ENCODE results near the gene ANK2.

DNA sequence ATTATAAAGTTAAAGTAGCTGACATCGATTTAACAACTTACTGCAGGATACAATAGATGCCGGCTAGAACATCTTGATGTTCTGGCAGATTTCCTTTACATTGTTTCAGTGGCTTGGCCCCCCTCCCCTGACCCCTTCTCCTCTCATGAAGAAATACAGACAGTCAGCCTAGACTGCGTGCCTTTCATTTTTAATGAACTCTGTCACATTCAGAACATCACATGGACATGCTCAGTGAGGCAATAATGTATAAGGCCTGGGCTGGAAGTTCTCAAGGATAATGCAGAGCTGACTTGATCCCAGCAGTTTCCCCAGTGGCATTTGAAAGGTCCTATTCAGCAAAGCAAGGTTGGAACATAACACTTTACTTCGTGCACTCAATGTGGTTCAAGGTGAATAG lies 239.2 kb downstream of the ANK2 start:
- TF ChIP-seq, protein P1, sequence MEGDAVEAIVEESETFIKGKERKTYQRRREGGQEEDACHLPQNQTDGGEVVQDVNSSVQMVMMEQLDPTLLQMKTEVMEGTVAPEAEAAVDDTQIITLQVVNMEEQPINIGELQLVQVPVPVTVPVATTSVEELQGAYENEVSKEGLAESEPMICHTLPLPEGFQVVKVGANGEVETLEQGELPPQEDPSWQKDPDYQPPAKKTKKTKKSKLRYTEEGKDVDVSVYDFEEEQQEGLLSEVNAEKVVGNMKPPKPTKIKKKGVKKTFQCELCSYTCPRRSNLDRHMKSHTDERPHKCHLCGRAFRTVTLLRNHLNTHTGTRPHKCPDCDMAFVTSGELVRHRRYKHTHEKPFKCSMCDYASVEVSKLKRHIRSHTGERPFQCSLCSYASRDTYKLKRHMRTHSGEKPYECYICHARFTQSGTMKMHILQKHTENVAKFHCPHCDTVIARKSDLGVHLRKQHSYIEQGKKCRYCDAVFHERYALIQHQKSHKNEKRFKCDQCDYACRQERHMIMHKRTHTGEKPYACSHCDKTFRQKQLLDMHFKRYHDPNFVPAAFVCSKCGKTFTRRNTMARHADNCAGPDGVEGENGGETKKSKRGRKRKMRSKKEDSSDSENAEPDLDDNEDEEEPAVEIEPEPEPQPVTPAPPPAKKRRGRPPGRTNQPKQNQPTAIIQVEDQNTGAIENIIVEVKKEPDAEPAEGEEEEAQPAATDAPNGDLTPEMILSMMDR (IDR thresholded peaks at IDR 0.05; ENCODE audit: insufficient read depth, low read length), result no peak
- TF ChIP-seq POLR2AphosphoS5 (IDR thresholded peaks at IDR 0.05; ENCODE audit: low read depth) (no peak), SPI1 (IDR thresholded peaks at IDR 0.05; ENCODE audit: borderline replicate concordance, low read depth) (no peak)
- TF ChIP-seq, protein P2, sequence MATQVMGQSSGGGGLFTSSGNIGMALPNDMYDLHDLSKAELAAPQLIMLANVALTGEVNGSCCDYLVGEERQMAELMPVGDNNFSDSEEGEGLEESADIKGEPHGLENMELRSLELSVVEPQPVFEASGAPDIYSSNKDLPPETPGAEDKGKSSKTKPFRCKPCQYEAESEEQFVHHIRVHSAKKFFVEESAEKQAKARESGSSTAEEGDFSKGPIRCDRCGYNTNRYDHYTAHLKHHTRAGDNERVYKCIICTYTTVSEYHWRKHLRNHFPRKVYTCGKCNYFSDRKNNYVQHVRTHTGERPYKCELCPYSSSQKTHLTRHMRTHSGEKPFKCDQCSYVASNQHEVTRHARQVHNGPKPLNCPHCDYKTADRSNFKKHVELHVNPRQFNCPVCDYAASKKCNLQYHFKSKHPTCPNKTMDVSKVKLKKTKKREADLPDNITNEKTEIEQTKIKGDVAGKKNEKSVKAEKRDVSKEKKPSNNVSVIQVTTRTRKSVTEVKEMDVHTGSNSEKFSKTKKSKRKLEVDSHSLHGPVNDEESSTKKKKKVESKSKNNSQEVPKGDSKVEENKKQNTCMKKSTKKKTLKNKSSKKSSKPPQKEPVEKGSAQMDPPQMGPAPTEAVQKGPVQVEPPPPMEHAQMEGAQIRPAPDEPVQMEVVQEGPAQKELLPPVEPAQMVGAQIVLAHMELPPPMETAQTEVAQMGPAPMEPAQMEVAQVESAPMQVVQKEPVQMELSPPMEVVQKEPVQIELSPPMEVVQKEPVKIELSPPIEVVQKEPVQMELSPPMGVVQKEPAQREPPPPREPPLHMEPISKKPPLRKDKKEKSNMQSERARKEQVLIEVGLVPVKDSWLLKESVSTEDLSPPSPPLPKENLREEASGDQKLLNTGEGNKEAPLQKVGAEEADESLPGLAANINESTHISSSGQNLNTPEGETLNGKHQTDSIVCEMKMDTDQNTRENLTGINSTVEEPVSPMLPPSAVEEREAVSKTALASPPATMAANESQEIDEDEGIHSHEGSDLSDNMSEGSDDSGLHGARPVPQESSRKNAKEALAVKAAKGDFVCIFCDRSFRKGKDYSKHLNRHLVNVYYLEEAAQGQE (IDR thresholded peaks at IDR 0.05; ENCODE audit: insufficient replicate concordance, low read depth), result no peak
